GM18870 (cell line): Measurements from ENCODE around the gene PTAFR.
A peak's percentile ranks its signal among the peaks of the same experiment; 100 is the strongest.

Experiments used
- ATAC-seq: cut with Tn5 transposase; IDR thresholded peaks from one replicate; pipeline ENCODE4 v1.9.1; 2021; ENCODE audit warnings: moderate library complexity; ENCODE audit not compliant: unreplicated experiment

The PTAFR gene

GRCh38 chr1:28178690-28179485 is 2.4 kb upstream of the PTAFR start:
- no peak for ATAC-seq

DNA sequence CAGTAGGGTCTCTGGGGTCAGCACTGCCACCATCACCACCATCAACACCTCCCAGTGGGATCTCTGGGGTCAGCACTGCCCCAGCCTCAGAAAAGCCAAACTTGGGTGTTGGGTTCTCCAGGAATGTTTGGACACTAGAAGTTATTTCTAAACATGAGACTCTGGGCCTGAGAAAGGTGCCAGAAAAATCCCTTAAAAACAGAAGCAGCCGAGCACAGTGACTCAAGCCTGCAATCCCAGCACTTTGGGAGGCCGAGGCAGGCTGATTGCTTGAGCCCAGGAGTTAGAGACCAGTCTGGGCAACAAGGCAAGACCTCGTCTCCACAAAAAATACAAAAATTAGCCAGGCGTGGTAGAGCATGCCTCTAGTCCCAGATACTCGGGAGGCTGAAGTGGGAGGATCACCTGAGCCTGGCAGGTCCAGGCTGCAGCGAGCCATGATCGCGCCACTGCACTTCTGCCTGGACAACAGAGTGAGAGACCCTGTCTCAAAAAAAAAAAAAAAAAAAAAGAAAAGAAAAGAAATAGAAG is 470 bp downstream of the PTAFR start:
- ATAC-seq, result no peak

GRCh38 chr1:28173980-28174297 is 2.6 kb downstream of the PTAFR start:
- ATAC-seq, result no peak

GRCh38 chr1:28173151-28173979 is 3.1 kb downstream of the PTAFR start:
- no peak for ATAC-seq

- ATAC-seq, result peak; percentile 69
Measured at GRCh38 chr1:28172713-28173150, 3.8 kb downstream of the PTAFR start.

- no peak for ATAC-seq
Measured at GRCh38 chr1:28171246-28171645, 5.2 kb downstream of the PTAFR start.

GRCh38 chr1:28170001-28170596 is 6.4 kb downstream of the PTAFR start:
- no peak for ATAC-seq

DNA sequence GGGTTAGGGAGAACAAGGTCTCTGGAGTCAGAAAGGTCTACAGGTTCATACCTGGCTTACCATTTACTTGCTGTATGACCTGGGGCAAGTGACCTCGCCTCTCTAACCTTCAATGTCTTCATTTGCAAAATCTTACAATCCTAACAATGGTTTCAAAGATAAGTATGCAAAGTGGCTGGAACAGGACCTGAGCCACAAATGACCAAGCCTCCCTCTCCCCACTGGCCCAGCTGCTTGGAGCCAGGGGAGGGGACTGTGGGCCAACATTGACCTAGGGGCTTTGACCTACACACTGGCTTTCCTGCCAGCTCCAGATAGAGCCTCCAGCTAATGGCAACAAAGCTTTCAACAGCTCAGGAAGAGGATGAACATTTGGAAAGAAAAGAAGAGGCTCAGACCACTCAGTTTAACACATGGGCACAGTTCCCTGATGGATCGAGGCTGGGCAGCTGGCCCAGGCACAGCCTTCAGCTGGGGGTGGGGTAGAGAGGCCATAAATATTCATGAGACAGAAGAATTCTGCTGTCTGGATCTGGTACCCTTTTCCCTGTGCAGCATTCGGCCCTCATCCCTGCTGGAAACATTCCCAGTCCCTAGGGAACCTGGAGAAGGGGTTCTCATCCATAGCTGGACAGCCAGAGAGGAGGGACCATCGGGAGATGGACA is 12.9 kb downstream of the PTAFR start:
- ATAC-seq, result no peak

GRCh38 chr1:28162151-28162550 is 14.3 kb downstream of the PTAFR start:
- ATAC-seq, result no peak

- ATAC-seq, result no peak
Measured at GRCh38 chr1:28161751-28162150, 14.7 kb downstream of the PTAFR start.

DNA sequence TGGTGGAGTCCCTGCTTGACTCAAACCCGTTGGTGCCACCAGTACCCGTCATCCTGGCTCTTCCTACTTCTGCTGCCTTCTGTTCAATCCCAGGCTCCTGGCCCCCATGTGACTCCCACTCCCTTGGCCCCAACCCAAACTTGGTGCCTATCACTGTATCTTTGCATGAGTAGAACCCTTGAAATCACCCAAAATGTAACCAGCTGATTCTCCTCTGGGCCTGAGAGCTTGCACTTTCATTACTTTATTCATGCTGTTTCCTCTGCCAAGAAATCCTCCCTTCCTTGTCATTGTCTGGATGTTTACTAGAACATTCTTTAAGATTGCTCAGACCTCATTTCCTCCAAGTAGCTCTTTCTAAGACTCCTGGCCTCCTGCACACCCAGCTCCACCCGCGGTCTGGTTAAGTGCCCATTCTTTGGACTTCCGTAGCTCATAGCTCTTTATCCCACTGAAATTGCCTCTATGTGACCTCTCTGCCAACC is 15.7 kb downstream of the PTAFR start:
- no peak for ATAC-seq

DNA sequence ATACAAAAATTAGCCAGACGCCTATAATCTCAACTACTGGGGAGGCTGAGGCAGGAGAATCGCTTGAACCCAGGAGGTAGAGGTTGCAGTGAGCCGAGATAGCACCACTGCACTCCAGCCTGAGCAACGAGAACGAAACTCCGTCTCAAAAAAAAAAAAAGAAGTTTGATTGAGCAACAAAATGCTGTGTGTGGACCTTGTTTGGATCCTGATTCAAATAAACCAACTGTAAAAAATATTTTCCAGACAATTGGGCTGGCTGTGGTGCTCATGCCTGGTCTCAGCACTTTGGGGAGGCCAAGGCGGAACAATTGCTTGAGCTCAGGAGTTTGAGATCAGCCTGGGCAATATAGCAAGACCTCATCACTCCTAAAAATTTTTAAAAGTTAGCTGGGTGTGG is 16.8 kb downstream of the PTAFR start:
- ATAC-seq, result no peak

GRCh38 chr1:28159243-28159642 is 17.2 kb downstream of the PTAFR start:
- no peak for ATAC-seq

- ATAC-seq, result no peak
Measured at GRCh38 chr1:28157894-28158293, 18.6 kb downstream of the PTAFR start.

GRCh38 chr1:28156821-28157220 is 19.7 kb downstream of the PTAFR start:
- no peak for ATAC-seq

DNA sequence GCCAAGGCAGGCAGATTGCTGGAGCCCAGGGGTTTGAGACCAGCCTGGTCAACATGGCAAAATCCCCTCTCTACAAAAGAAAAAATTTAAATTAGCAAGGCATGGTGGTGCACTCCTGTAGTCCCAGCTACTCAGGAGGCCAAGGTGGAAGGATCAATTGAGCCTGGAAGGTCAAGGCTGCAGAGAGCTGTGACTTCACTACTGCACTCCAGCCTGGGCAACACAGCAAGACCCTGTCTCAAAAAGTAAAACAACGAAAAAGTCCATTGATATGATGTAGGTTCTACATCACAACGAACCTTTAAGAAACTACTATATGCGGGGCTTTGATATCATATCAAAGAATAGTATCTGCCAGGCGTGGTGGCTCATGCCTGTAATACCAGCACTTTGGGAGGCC is 20.9 kb downstream of the PTAFR start:
- ATAC-seq, result no peak

- no peak for ATAC-seq
Measured at GRCh38 chr1:28154078-28154594, 22.4 kb downstream of the PTAFR start.

DNA sequence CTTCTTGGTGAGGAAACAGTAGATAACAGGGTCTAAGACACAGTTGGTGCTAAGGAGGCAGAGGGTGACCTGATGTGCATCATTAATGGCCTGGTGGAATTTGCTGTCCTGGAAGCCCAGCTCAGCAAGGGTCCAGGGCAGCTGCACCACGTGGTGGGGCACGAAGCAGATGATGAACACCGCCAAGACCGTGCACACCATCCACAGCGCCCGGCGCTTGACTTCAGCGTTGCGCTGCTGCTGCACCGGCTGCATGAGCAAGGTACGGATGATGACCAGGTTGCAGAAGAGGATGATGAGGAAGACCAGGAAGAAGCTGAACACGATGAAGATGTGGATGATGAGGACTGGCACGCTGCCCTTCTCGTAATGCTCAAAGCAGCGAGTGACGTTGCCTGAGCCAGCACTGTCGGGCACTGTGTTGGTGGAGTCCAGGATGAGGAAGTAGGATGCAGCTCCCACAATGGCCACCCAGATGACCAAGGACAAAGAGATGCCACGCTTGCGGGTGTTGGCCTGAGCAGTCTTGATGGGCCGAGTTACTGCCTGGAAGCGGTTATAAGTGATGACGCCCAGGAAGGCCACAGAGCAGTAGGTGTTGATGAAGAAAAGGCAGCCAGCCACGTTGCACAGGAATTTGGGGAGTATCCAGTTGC is 26.2 kb downstream of the PTAFR start:
- ATAC-seq, result no peak

DNA sequence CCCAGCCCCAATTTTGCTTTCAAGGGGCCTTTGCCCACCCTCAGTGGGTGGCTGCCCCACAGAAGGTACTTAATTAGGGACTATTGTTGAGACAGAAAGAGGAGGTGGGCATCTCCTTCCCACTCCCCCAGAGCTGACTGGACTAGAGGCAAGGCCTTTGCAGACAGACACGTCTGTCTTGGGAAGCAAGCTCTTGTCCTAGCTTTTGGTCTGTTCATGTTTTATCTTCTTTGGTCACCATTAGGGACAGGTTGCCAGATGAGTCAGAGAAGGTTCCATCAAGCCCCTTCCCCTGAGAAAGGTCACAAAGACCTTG is 27.7 kb downstream of the PTAFR start:
- ATAC-seq, result no peak
